ENCODE data around the gene ZBED3.

ZBED3 gene

DNA sequence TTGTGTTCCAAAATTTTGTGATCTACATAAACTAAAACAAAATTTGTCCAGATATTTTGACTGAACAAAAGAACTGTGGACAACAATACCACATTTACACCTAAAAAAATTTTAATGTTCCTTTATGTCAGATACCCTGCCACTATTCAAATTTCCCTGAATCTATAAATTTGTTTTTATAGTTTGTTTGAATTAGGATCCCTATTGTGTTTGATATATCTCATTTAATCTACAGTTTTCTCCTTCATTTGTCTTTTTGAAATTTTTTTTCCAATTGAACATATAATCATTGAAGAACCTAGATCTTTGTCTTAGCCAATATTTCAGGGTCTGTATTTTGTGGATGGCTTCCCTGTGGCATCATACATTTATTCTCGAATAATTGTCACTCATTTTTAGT is 51.1 kb downstream of the ZBED3 start:
- DNase-seq (ENCODE audit: low read depth, low spot score): no peak
- CTCF ChIA-PET: no interaction called here
- H3K4me3 ChIP-seq (ENCODE audit: low read depth, low read length): no peak overlapping the region
- TF ChIP-seq, protein P1, sequence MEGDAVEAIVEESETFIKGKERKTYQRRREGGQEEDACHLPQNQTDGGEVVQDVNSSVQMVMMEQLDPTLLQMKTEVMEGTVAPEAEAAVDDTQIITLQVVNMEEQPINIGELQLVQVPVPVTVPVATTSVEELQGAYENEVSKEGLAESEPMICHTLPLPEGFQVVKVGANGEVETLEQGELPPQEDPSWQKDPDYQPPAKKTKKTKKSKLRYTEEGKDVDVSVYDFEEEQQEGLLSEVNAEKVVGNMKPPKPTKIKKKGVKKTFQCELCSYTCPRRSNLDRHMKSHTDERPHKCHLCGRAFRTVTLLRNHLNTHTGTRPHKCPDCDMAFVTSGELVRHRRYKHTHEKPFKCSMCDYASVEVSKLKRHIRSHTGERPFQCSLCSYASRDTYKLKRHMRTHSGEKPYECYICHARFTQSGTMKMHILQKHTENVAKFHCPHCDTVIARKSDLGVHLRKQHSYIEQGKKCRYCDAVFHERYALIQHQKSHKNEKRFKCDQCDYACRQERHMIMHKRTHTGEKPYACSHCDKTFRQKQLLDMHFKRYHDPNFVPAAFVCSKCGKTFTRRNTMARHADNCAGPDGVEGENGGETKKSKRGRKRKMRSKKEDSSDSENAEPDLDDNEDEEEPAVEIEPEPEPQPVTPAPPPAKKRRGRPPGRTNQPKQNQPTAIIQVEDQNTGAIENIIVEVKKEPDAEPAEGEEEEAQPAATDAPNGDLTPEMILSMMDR (IDR thresholded peaks at IDR 0.05; ENCODE audit: insufficient read depth, low read length, missing control alignments): no peak
- POLR2A ChIA-PET: no interaction called here

- CTCF ChIA-PET: interaction anchor here (1.4 kb wide), 1 partner anchor 165 kb away, joined by 5 read pairs; no protein-coding TSS in a partner anchor
- POLR2A ChIA-PET: no interaction called here
- TF ChIP-seq, protein P1 (IDR thresholded peaks at IDR 0.05; ENCODE audit: insufficient read depth, low read length, missing control alignments): no peak
- no peak for DNase-seq (ENCODE audit: low read depth, low spot score)
- no peak overlapping the region for H3K4me3 ChIP-seq (ENCODE audit: low read depth, low read length)
Observed at GRCh38 chr5:77033338-77033737, 53.7 kb downstream of the ZBED3 start.

DNA sequence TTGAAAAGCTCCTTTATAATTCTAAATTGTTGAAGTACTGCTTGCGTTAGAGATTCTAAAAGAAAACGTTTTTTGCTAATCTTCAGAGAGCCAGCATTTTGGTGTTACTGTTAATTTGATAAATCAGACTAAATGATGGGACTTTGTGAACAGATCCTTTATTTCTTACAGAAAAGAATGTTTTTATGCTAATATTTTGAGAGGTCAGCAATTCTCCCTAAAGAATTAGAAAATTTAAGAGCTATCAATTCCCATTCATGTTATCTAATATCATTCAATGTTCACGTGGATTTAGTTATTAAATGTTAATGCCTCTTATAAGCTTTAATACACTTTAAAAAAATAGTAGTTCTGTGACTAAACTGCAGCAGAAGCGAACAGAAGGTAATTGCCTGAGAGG is 54.5 kb downstream of the ZBED3 start:
- H3K4me3 ChIP-seq (ENCODE audit: low read depth, low read length): no peak overlapping the region
- no peak for DNase-seq (ENCODE audit: low read depth, low spot score)
- ChIA-PET POLR2A (no interaction called here), CTCF (interaction anchor here (1.4 kb wide), 1 partner anchor 165 kb away, joined by 5 read pairs; no protein-coding TSS in a partner anchor)
- TF ChIP-seq, protein P1 (IDR thresholded peaks at IDR 0.05; ENCODE audit: insufficient read depth, low read length, missing control alignments): no peak

DNA sequence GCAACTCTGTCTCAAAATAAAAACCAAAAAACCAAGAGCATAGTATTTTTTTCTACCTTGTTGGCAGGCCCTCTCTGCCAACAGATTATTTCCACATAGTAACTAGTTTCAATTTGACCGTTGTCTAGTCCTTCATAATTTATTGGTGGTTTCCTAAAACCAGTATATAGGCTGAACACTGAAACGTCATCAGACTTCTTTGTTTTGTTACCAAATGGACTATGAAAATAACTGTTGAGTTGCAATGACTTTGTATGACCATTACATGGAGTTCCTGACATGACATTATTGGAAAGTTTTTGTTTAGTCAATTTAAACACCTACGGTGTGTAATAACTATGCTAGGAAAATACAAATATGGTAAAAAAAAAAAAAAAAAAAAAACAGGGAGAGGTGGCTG is 55.2 kb downstream of the ZBED3 start:
- no peak overlapping the region for H3K4me3 ChIP-seq (ENCODE audit: low read depth, low read length)
- no peak for DNase-seq (ENCODE audit: low read depth, low spot score)
- CTCF ChIA-PET: interaction anchor here (1.2 to 2.4 kb wide), 3 partner anchors 20 to 164 kb away, joined by 3 to 16 read pairs (median 10); no protein-coding TSS in a partner anchor
- POLR2A ChIA-PET: no interaction called here
- TF ChIP-seq, protein P1 (IDR thresholded peaks at IDR 0.05; ENCODE audit: insufficient read depth, low read length, missing control alignments): no peak

DNA sequence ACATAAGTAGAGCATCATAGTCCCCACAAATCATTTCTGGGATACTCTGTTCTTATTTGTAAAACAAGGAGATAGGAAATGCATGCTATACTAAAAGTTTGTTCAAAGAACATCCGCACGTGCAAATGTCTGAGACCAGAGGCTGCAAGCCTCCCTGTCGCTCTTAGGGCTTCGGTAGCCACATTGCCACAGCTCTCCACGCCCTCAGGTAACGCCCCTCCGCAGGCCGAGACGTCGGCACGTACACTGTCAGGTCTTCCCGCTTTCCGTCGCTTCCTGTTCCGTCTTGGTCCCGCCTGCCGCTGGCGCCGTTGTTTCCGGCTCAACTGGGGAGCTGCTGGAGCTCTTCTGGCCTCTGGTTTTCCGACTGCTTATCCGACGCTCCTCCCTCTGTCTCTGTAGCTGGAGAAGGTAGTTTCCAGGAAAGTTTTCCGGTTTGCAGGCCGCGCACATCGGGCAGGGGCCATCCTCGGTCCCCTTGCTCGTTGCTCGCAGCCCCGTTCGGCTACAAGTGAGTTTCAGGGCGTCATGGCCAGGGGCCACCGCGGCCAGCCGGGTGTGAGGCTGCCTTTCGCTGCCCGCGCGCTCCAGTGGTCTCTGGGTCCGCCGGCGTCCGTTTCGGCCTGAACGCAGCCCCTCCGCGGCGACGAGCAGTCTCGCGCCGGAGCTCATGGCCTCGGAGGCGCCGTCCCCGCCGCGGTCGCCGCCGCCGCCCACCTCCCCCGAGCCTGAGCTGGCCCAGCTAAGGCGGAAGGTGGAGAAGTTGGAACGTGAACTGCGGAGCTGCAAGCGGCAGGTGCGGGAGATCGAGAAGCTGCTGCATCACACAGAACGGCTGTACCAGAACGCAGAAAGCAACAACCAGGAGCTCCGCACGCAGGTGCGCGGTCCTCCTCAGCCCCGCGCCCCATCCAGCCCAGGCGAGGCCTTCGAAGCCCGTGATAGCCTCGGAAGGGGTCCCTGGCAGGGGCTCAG is 56.7 kb downstream of the ZBED3 start, which contains the start of gene AGGF1:
Gene AGGF1 (plus strand): TSS at position 308 of the 975 bp plus-strand sequence. CDS start 363 bp downstream, at position 671.
- ChIA-PET POLR2A (interaction anchor here (0.6 to 1.0 kb wide), 4 partner anchors 34 to 812 kb away, joined by 3 to 4 read pairs (median 3); no protein-coding TSS in a partner anchor), CTCF (interaction anchor here (0.8 to 2.4 kb wide), 10 partner anchors 9 to 185 kb away, joined by 3 to 16 read pairs (median 4); no protein-coding TSS in a partner anchor)
- TF ChIP-seq, protein P1 (IDR thresholded peaks at IDR 0.05; ENCODE audit: insufficient read depth, low read length, missing control alignments): no peak
- H3K4me3 ChIP-seq (ENCODE audit: low read depth, low read length): peak within 1 kb of the TSS; percentile 90
- DNase-seq (ENCODE audit: low read depth, low spot score): peak; percentile 57

Measured in AG04449 (cell line).